GM19395 (cell line): ENCODE results near the gene SPA17.

ENCODE experiments used
- ATAC-seq: cut with Tn5 transposase; IDR thresholded peaks from one replicate; pipeline ENCODE4 v1.9.1; 2021; ENCODE audit warnings: mild to moderate bottlenecking, moderate library complexity; ENCODE audit not compliant: unreplicated experiment

SPA17 gene

GRCh38 chr11:124673333-124674167 lies at the start of gene SPA17, which contains the start of gene SIAE:
Gene SPA17 (plus strand): TSS chr11:124673904. CDS start chr11:124675265, 1,361 bp downstream.
Gene SIAE (minus strand): TSS chr11:124673739. CDS start chr11:124673708, 31 bp downstream.
- ATAC-seq, result peak; percentile 85

GRCh38 chr11:124625504-124626168 lies 48.1 kb upstream of the SPA17 start:
- no peak for ATAC-seq

GRCh38 chr11:124627546-124627945 lies 46.2 kb upstream of the SPA17 start:
- no peak for ATAC-seq

DNA sequence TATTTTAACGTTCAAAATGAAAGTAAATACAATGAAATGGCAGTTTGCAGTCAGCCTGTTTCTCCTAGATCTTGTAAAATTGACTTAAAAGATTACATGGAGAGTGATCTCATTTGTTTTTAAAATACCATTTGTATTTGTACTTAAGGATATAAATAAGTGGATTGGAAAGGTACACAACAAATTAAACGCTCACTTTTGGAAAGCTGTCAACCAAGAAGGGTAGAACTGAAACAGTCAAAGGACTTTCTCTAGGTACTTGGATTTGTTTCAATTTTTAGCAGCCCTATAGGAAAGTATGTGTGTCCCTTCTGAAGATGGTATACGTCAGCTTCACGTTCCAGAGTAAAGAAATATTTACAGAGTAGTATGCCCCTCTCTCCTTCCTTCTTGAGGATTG lies 43.7 kb upstream of the SPA17 start:
- no peak for ATAC-seq

DNA sequence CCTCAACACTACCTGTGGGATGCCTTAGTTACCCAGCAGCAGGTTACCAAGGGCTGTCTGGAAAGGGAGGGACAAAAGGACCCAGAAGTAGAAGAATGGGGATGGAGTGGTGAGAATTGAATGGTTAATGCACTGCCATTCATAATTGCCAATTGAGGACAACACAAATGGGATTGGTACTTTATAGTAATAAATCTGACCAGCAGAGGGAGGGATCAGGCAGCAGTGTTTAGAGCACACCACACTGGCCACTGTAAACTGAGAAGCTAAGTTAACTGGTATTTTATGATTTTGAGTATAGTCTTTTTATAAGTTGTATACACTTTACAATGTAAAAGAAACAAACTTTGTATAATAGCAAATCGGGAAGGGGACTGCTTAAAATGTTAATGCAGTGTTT lies 40.3 kb upstream of the SPA17 start:
- ATAC-seq, result no peak

GRCh38 chr11:124635932-124636331 lies 37.8 kb upstream of the SPA17 start:
- ATAC-seq, result no peak

GRCh38 chr11:124638500-124638899 lies 35.2 kb upstream of the SPA17 start:
- ATAC-seq, result no peak

- ATAC-seq, result no peak
These were observed 34.5 kb upstream of the SPA17 start for GRCh38 chr11:124639186-124639585.

GRCh38 chr11:124640666-124641065 lies 33.0 kb upstream of the SPA17 start:
- no peak for ATAC-seq

- ATAC-seq, result no peak
These were observed 31.1 kb upstream of the SPA17 start for GRCh38 chr11:124642628-124643027.

DNA sequence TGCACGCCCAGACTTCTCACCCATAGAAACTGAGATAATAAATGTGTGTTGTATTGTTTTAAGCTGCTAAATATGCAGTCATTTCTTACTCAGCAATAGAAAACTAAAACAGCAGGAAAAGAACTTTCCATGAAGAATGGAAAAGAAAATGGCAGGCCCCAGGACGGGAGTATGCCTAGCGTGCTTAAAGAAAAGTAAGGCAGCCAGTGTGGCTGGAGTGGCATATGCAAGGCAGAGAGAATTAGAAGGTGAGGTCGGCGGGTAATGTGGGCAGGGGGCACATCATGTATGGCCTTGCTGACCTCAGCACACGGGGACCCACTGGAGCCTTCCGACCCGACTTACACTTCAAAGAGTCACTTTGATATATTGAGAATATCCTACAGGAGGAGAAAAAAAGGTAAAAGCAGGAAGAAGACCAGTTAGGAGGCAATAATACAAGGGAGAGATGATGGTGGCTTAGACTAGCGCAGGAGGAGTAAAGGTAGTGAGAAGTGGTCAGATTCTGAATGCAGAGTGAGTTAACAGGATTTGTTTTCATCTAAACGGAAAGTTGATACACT lies 30.6 kb upstream of the SPA17 start:
- no peak for ATAC-seq

DNA sequence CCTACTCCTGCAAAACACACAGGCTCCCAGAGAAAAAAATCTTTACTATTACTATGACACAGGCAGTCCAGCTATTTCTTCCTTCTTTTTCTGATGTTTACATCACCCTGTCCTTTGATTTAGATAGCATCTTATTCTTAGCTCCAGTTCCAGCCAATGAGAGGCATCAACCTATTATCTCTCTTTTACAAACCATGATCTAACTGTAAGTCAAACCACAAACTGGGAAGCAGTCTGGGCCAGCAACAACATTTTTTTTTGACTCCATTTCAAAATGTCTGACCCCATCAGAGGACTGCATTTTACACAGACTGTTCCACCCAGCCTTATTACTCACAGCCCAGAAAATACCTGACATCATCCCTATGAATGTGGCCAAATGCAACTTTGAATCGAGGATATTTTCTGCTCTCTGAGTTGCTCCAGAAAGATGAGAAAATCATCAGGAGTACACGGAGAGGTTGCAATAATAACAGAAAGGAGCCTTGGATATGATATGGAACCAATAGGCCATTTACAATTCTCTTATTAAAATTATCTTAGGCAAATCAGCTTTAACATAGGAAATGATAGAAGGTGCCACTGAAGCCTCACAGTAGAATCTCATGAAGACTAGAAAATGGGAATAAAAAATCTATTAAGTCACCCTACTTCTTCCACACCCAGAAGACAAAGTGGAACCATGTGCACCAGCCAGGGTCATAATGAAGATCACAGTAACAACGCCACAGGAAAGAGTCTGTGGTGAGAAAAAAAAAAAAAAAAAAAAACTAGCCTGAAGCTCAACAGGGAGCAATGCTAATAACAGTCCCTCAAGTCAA lies 29.9 kb upstream of the SPA17 start:
- no peak for ATAC-seq

GRCh38 chr11:124644426-124645280 lies 29.1 kb upstream of the SPA17 start:
- ATAC-seq, result peak; percentile 58

GRCh38 chr11:124646148-124646547 lies 27.6 kb upstream of the SPA17 start:
- no peak for ATAC-seq

GRCh38 chr11:124648610-124649009 lies 25.1 kb upstream of the SPA17 start:
- no peak for ATAC-seq

- no peak for ATAC-seq
These were observed 16.7 kb upstream of the SPA17 start for GRCh38 chr11:124656774-124657630.

- ATAC-seq, result no peak
These were observed 15.8 kb upstream of the SPA17 start for GRCh38 chr11:124657904-124658303.

GRCh38 chr11:124658501-124658900 lies 15.2 kb upstream of the SPA17 start:
- ATAC-seq, result no peak

DNA sequence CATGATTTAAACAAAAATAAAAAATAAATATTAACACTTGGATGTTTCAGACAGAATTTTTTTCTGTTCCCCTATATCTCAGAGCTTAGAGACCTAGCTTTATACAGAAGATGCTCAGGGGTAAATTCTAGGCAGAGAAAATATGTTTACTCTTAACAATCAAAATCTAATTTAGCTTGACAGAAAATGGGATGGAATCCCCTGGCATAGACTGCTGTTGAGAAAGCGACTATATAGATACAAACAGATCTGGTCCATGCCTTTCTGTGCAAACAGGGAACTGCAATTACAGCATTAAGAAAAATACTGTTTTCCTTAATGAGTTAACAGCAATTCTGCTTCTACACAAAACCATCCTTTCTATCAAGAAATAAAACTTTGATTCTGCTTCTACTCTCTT lies 14.7 kb upstream of the SPA17 start:
- ATAC-seq, result no peak
